NB4 (cell line): ENCODE measurements around the gene C1orf185.
"Not testable (repeated sequence)": the region's sequence is repeated elsewhere in the genome, so short reads cannot be mapped to it uniquely, and the experiment has no call there.

Source experiments
- DNase-seq: peaks from one replicate; pipeline ENCODE4 v3.0.0; 2010; ENCODE audit warnings: low read depth
- H3K4me3 ChIP-seq: one replicate; pipeline ENCODE4 v1.5.1; 2011; ENCODE audit warnings: mild to moderate bottlenecking, low read depth, low read length, moderate library complexity
- MYC ChIP-seq: IDR thresholded peaks from 2 replicates; pipeline ENCODE4 v1.6.1; 2011; ENCODE audit warnings: low read depth, low read length
- POLR2A ChIP-seq: IDR thresholded peaks from 2 replicates; pipeline ENCODE4 v1.6.1; 2011; ENCODE audit warnings: mild to moderate bottlenecking; ENCODE audit not compliant: insufficient read length; ENCODE audit errors: extremely low read depth
- TF ChIP-seq, protein P1 (sequence below): IDR thresholded peaks from one replicate; pipeline ENCODE4 v1.5.1; 2012; ENCODE audit warnings: low read depth, low read length
- TF ChIP-seq, protein P2 (sequence below): IDR thresholded peaks from 2 replicates; pipeline ENCODE4 v1.6.1; 2011; ENCODE audit warnings: low read depth, low read length

The C1orf185 gene

DNA sequence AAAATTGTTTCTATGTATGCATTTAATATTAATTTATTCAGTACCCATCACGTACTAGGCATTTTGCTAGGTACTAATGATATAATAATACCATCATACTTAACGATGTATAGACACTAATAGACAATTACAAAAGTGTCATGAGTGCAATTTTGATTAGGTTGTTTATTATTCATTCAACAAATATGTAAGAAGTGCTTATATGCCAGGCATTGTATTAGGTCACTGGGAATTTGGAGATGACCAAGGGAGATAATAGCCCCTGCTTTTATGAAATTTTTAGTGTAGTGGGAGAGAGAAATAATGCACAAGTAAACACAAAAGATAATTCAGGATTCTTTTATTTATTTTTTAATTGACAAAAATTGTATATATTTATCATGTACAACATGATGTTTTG, 18.6 kb downstream of the C1orf185 start:
- no peak overlapping the region for H3K4me3 ChIP-seq
- no peak for DNase-seq
- TF ChIP-seq, protein P1, sequence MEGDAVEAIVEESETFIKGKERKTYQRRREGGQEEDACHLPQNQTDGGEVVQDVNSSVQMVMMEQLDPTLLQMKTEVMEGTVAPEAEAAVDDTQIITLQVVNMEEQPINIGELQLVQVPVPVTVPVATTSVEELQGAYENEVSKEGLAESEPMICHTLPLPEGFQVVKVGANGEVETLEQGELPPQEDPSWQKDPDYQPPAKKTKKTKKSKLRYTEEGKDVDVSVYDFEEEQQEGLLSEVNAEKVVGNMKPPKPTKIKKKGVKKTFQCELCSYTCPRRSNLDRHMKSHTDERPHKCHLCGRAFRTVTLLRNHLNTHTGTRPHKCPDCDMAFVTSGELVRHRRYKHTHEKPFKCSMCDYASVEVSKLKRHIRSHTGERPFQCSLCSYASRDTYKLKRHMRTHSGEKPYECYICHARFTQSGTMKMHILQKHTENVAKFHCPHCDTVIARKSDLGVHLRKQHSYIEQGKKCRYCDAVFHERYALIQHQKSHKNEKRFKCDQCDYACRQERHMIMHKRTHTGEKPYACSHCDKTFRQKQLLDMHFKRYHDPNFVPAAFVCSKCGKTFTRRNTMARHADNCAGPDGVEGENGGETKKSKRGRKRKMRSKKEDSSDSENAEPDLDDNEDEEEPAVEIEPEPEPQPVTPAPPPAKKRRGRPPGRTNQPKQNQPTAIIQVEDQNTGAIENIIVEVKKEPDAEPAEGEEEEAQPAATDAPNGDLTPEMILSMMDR, result no peak
- TF ChIP-seq POLR2A (no peak), MYC (no peak)
- TF ChIP-seq, protein P2, sequence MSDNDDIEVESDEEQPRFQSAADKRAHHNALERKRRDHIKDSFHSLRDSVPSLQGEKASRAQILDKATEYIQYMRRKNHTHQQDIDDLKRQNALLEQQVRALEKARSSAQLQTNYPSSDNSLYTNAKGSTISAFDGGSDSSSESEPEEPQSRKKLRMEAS, result no peak

DNA sequence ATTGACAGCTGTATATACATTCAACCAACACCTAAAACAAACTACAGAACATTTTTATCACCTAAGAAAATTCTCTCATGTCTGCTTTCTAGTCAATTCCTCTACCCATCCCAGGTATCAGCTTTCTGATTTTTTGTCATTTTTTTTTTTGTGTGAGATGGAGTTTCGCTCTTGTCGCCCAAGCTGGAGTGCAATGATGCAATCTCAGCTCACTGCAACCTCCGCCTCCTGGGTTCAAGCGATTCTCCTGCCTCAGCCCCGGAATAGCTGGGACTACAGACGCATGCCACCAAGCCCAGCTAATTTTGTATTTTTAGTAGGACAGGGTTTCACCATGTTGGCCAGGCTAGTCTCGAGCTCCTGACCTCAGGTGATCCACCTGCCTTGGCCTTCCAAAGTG, 25.1 kb downstream of the C1orf185 start:
- DNase-seq, H3K4me3 ChIP-seq: not testable (repeated sequence)

DNA sequence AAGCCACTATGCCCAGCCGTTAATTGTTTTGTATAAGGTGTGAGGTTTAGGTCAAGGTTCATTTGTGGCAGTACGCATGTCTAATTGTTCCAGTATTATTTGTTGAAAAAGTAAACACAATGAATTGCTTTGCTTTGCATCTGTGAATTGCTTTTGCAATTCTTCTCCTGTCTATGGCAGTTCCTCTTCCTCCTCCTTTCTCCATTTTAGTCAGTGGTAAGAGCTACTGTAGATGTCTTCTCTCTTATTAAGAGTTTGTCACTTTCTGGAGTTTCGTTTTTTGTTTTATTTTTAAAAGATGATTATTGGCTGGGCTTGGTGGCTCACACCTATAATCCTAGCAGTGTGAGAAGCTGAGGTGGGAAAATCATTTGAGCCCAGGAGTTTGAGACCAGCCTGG, 29.2 kb downstream of the C1orf185 start:
- H3K4me3 ChIP-seq, result no peak overlapping the region
- TF ChIP-seq MYC (no peak), POLR2A (no peak)
- TF ChIP-seq, protein P1, result no peak
- TF ChIP-seq, protein P2, result no peak
- no peak for DNase-seq

DNA sequence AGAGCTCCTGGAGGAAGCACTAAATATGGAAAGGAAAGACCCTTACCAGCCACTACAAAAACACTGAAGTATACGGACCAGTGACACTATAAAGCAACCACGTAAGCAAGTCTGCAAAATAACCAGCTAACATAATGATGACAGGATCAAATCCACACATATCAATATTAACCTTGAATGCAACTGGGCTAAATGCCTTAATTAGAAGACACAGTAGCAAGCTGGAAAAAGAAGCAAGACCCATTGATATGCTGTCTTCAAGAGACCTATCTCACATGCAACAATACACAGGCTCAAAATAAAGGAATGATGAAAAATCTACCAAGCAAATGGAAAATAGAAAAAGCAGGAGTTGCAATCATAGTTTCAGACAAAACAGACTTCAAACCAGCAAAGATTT, 31.0 kb downstream of the C1orf185 start:
- H3K4me3 ChIP-seq, result no peak overlapping the region
- DNase-seq, result no peak
- no peak for TF ChIP-seq MYC
- TF ChIP-seq, protein P1, result no peak

DNA sequence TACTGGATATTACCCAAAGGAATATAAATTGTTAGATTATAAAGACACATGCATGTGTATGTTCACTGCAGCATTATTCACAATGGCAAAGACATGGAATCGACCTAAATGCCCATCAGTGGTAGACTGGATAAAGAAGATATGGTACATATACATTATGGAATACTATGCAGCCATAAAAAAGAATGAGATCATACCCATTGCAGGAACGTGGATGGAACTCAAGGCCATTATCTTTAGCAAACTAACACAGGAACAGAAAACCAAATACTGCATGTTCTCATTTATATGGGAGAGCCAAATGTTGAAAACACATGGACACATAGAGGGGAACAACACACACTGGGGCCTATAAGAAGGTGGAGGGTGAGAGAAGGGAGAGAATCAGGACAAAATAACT, 35.7 kb downstream of the C1orf185 start:
- DNase-seq, H3K4me3 ChIP-seq: not testable (repeated sequence)

DNA sequence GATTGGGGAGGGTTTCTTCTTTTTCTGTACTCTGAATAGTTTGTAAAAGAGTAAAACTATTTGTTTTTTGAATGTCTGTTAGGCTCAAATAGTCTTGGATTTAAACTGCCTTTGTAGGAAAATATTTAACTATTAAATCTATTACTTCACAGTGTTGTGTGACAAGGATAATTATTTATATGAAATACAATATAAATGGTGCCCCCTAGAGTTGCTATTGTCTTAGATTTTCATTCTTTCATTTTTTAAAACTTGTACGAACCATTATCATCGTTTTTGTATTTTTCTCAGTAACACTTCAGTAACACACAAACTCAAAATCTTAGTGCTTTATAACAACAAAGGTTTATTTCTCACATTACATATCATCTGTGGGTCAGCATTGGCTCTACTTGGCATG, 37.4 kb downstream of the C1orf185 start:
- no peak for TF ChIP-seq POLR2A
- TF ChIP-seq, protein P1, result no peak
- TF ChIP-seq, protein P2, result no peak
- no peak for TF ChIP-seq MYC
- H3K4me3 ChIP-seq, result no peak overlapping the region
- no peak for DNase-seq

DNA sequence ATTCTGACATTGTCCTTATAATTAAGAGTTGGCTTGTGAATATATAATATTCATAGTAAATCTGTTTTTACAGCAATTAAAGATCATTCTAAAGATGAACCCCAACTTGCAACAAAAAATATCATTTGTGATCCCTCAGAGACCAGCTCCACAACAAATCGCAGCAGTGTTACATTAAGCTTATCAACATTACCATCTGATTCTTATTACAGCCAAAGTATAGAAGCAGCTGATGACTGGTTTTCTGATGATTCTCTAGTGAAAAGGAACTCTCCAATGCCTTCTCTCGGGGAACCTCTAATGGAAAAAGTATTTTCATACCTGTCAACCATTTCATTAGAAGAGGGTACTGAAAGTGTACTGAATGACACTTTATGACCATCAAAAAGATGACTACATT, 45.4 kb downstream of the C1orf185 start:
- TF ChIP-seq MYC, result no peak
- no peak for TF ChIP-seq POLR2A
- TF ChIP-seq, protein P2, result no peak
- TF ChIP-seq, protein P1, result no peak
- H3K4me3 ChIP-seq, result no peak overlapping the region
- DNase-seq, result no peak
